GM21447 (cell line): Measurements from ENCODE around the gene DNMT3A.

Experiments used
- ATAC-seq: cut with Tn5 transposase; IDR thresholded peaks from one replicate; pipeline ENCODE4 v1.9.1; 2021; ENCODE audit not compliant: unreplicated experiment

DNMT3A gene

GRCh38 chr2:25347205-25347815 lies 5.6 kb upstream of the DNMT3A start:
- ATAC-seq, result no peak

- no peak for ATAC-seq
These were observed 1.6 kb upstream of the DNMT3A start for GRCh38 chr2:25343187-25343825.

GRCh38 chr2:25342372-25343186 lies 854 bp upstream of the DNMT3A start:
- ATAC-seq, result peak; percentile 81

GRCh38 chr2:25341011-25341727 lies 556 bp downstream of the DNMT3A start:
- peak; percentile 14 for ATAC-seq

- ATAC-seq, result no peak
These were observed 1.4 kb downstream of the DNMT3A start for GRCh38 chr2:25340181-25340921.

- ATAC-seq, result no peak
These were observed 1.9 kb downstream of the DNMT3A start for GRCh38 chr2:25339791-25340180.

- ATAC-seq, result no peak
These were observed 2.5 kb downstream of the DNMT3A start for GRCh38 chr2:25339211-25339674.

GRCh38 chr2:25338401-25338800 lies 3.3 kb downstream of the DNMT3A start:
- no peak for ATAC-seq

GRCh38 chr2:25337891-25338290 lies 3.8 kb downstream of the DNMT3A start:
- ATAC-seq, result no peak

GRCh38 chr2:25337276-25337675 lies 4.4 kb downstream of the DNMT3A start:
- no peak for ATAC-seq

GRCh38 chr2:25336383-25336841 lies 5.3 kb downstream of the DNMT3A start:
- ATAC-seq, result no peak

- ATAC-seq, result no peak
These were observed 5.8 kb downstream of the DNMT3A start for GRCh38 chr2:25335971-25336370.

GRCh38 chr2:25335204-25335603 lies 6.5 kb downstream of the DNMT3A start:
- no peak for ATAC-seq

- ATAC-seq, result no peak
These were observed 7.2 kb downstream of the DNMT3A start for GRCh38 chr2:25334482-25334881.

- ATAC-seq, result no peak
These were observed 7.7 kb downstream of the DNMT3A start for GRCh38 chr2:25333981-25334380.

- ATAC-seq, result no peak
These were observed 9.2 kb downstream of the DNMT3A start for GRCh38 chr2:25332571-25332970.

GRCh38 chr2:25331686-25332365 lies 9.9 kb downstream of the DNMT3A start:
- no peak for ATAC-seq

- no peak for ATAC-seq
These were observed 10.8 kb downstream of the DNMT3A start for GRCh38 chr2:25330937-25331336.

GRCh38 chr2:25330273-25330672 lies 11.5 kb downstream of the DNMT3A start:
- ATAC-seq, result no peak
